ENCODE results near the gene TMEM120B. TPM values are rescaled to one million over a fixed set of nuclear protein-coding genes. Genes with fewer than 3 reads are reported as not detected.
"Not testable (repeated sequence)": the region's sequence is repeated elsewhere in the genome, so short reads cannot be mapped to it uniquely, and the experiment has no call there.

Gene TMEM120B
- polyA plus RNA-seq, 1 donor from 2014 or later: 2.7 TPM

GRCh38 chr12:121781998-121782979 is 69.7 kb downstream of the TMEM120B start:
- H3K27me3 Mint-ChIP-seq: no peaks in the 10 kb centered on the region
- H3K4me1 Mint-ChIP-seq: peaks cover 27 to 43% (median 41%) of the 10 kb centered on the region in 3 donors
- peak overlapping the region; percentile 67 to 89 (median 78) for H3K4me3 Mint-ChIP-seq
- peaks cover 6% of the 10 kb centered on the region for H3K36me3 Mint-ChIP-seq
- H3K27ac Mint-ChIP-seq: peak overlapping the region; percentile 75 to 97 (median 86)
- no peaks in the 10 kb centered on the region for H3K9me3 Mint-ChIP-seq

- Mint-ChIP-seq H3K27ac (peak overlapping the region; percentile 65 to 90 (median 90)), H3K4me1 (peaks cover 31 to 52% (median 52%) of the 10 kb centered on the region in 3 donors), H3K4me3 (peak overlapping the region; percentile 0 to 94 (median 84)), H3K36me3 (peaks cover 6% of the 10 kb centered on the region), H3K27me3 (no peaks in the 10 kb centered on the region), H3K9me3 (no peaks in the 10 kb centered on the region)
These were observed 71.2 kb downstream of the TMEM120B start for GRCh38 chr12:121783766-121784165.

GRCh38 chr12:121784460-121784859 is 71.9 kb downstream of the TMEM120B start:
- peak overlapping the region; percentile 90 to 93 (median 92) for H3K27ac Mint-ChIP-seq
- H3K4me3 Mint-ChIP-seq: peak overlapping the region; percentile 60 to 94 (median 84)
- no peaks in the 10 kb centered on the region for H3K27me3 Mint-ChIP-seq
- H3K36me3 Mint-ChIP-seq: peaks cover 6% of the 10 kb centered on the region
- H3K9me3 Mint-ChIP-seq: no peaks in the 10 kb centered on the region
- H3K4me1 Mint-ChIP-seq: peaks cover 31 to 57% (median 57%) of the 10 kb centered on the region in 3 donors

- Mint-ChIP-seq H3K36me3 (peaks cover 4% of the 10 kb centered on the region), H3K9me3 (no peaks in the 10 kb centered on the region), H3K4me1 (peaks cover 44 to 71% (median 69%) of the 10 kb centered on the region in 3 donors), H3K4me3 (peak overlapping the region; percentile 77 to 98 (median 92)), H3K27me3 (no peaks in the 10 kb centered on the region), H3K27ac (peak overlapping the region; percentile 97 to 100 (median 98))
These were observed 73.9 kb downstream of the TMEM120B start for GRCh38 chr12:121786440-121786825.

DNA sequence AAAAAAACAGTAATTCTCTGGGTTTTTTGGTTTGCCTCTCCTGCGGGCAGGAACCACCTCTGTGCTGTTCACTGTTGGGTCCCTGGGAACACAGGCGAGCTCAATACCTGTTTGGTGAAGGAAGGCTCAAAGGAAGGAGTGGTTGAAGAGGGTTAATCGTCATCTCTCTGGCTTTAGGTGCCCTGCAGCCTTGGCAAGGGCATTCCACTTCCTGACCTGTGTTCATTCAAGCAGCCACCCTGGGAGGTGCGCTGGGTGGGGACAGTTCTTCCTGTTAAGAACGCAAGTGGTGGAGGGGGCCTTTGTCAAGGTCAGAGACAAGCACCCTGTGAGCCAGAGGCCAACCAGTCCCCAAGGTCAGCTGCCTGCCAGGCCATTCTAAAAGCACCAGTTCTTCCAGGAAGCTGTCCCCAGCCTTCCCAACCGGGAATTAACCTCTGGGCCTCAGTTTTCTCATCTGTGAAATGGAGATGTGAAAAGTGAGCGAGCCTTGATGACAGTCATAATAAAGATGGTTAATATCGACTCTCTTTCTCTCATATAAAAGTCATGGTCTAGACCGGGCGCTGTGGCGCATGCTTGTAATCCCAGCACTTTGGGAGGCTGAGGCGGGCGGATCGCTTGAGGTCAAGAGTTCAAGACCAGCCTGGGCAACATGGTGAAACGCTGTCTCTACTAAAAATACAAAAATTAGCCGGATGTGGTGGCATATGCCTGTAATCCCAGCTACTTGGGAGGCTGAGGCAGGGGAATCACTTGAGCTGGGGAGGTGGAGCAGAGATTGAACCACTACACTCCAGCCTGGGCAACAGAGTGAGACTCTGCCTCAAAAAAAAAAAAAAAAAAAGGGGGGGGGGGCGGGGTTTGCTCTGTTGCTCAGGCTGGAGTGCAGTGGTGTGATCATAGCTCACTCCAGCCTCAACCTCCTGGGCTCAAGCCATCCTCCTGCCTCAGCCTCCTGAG is 74.8 kb downstream of the TMEM120B start:
- peaks cover 2% of the 10 kb centered on the region for H3K36me3 Mint-ChIP-seq
- H3K4me3 Mint-ChIP-seq: peak overlapping the region; percentile 77 to 98 (median 94)
- peak overlapping the region; percentile 98 to 100 (median 100) for H3K27ac Mint-ChIP-seq
- H3K9me3 Mint-ChIP-seq: no peaks in the 10 kb centered on the region
- peaks cover 41 to 68% (median 67%) of the 10 kb centered on the region in 3 donors for H3K4me1 Mint-ChIP-seq
- H3K27me3 Mint-ChIP-seq: no peaks in the 10 kb centered on the region

GRCh38 chr12:121788176-121788818 is 75.7 kb downstream of the TMEM120B start:
- Mint-ChIP-seq H3K4me3 (peak overlapping the region; percentile 91 to 98 (median 94)), H3K36me3 (peaks cover 2% of the 10 kb centered on the region), H3K27me3 (no peaks in the 10 kb centered on the region), H3K9me3 (no peaks in the 10 kb centered on the region), H3K4me1 (peaks cover 45 to 62% (median 62%) of the 10 kb centered on the region in 3 donors), H3K27ac (peak overlapping the region; percentile 98 to 100 (median 100))

- H3K27me3 Mint-ChIP-seq: no peaks in the 10 kb centered on the region
- H3K4me3 Mint-ChIP-seq: peak overlapping the region; percentile 91 to 98 (median 94)
- no peaks in the 10 kb centered on the region for H3K9me3 Mint-ChIP-seq
- peaks cover 42 to 58% (median 57%) of the 10 kb centered on the region in 3 donors for H3K4me1 Mint-ChIP-seq
- peaks cover 2% of the 10 kb centered on the region for H3K36me3 Mint-ChIP-seq
- peak overlapping the region; percentile 98 to 100 (median 100) for H3K27ac Mint-ChIP-seq
These were observed 76.8 kb downstream of the TMEM120B start for GRCh38 chr12:121789233-121789781.

DNA sequence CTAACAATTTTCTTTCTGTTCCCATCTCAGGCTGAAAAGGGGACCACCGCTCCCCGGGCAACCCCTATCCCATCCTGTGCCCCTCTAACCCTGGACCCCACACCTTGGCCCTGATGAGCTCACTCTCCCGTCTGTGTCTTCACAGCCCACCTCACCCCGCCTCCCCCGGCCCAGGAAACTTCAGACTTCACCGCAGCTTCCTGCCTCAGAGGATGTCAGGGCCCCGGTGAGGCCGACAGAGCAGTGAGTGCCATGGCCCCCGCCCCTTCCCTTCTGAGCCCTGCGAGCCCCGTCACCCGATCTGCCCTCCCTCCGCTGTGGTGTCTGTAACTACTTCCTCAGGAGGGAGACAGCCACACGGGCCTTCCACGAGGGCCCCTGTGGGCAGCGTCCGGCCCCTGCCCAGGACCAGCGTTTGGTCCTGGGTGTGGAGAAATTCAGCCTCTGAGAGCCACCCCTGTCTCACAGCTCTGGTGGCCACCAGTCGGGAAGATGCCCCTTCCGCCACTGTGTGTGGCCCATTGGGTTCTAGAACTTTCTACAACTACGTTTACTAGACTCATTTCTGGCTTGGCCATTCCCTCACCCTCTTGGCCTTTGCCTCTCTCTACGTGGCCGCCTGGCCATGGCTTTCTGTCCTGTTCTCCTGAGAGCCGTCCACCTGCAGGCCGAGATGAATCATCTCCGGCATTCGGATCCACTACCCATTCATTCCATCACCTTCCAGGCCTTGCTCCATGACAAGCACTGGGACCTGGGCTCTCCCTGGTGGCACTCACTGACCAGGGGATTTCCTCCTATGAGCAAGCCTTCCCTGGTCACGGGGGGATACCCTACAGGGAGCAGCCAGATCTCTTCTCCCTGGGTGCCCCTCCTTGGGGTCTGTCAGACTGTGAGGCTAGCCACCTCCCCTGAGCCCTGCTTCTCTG is 77.5 kb downstream of the TMEM120B start:
- Mint-ChIP-seq H3K9me3 (no peaks in the 10 kb centered on the region), H3K27ac (peak overlapping the region; percentile 98 to 100 (median 100)), H3K4me1 (peaks cover 43 to 58% (median 56%) of the 10 kb centered on the region in 3 donors), H3K4me3 (peak overlapping the region; percentile 91 to 98 (median 94)), H3K27me3 (no peaks in the 10 kb centered on the region), H3K36me3 (peaks cover 2% of the 10 kb centered on the region)

DNA sequence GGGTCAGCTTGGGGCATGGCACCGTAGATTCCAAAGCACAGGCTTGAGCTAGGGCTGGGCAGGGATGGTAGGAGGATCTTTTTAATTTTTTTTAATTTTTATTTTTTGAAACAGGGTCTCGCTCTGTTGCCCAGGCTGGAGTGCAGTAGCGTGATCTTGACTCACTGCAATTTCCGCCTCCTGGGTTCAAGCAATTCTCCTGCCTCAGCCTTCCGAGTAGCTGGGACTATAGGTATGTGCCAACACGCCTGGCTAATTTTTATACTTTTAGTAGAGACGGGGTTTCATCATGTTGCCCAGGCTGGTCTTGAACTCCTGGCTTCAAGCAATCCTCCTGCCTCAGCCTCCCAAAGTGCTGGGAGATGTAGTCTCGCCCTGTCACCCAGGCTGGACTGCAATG is 78.2 kb downstream of the TMEM120B start:
- peak overlapping the region; percentile 98 to 100 (median 100) for H3K27ac Mint-ChIP-seq

GRCh38 chr12:121791671-121792551 is 79.4 kb downstream of the TMEM120B start:
- Mint-ChIP-seq H3K27me3 (no peaks in the 10 kb centered on the region), H3K4me1 (peaks cover 40 to 50% (median 49%) of the 10 kb centered on the region in 3 donors), H3K4me3 (peak overlapping the region; percentile 91 to 97 (median 94)), H3K9me3 (no peaks in the 10 kb centered on the region), H3K27ac (peak overlapping the region; percentile 98 to 100 (median 100)), H3K36me3 (peaks cover 2% of the 10 kb centered on the region)

More for the DNA sequence above, 78.2 kb downstream of the TMEM120B start:
- not testable (repeated sequence) for H3K36me3 Mint-ChIP-seq, H3K9me3 Mint-ChIP-seq, H3K27me3 Mint-ChIP-seq
- Mint-ChIP-seq H3K4me1 (peaks cover 42 to 59% (median 56%) of the 10 kb centered on the region in 3 donors), H3K4me3 (peak overlapping the region; percentile 91 to 97 (median 94))

DNA sequence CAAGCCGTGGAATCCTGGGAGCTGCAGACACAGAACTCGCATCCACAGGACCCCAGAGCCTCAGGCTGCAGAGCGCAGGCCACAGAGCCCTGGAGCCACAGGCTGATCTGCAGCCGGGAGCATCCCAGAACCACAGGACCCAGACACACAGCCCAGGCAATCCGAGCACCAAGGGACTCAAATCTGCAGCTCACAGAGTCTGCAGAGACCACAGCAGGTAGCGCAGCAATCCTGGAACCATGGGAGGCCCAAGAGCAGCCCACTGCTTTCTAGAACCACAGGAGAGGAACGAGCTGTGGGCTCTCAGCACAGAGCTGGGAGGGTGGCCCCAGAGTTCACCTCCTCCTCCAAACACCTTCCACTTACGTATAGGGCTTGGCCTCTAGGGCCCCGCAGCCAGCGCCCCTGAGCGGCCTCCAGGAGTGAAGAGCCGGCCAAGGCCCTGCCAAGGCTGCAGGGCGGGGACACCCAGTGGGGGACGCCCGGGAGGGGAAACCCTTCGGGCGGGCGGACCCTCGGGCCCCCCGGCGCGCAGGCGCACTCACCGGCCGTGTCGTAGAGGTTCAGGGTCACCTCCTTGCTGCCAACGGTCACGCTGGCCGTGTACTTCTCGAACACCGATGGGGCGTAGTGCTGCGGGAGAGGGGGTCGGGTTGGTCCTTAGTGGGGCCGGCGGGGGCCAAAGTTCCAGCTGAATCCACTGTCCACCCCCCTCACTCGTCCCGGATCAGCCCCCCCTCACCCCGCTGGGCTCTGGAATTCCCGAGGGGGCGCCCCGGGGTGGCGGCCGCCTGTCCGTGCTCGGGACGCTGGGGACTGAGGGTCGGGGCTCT is 80.3 kb downstream of the TMEM120B start:
- Mint-ChIP-seq H3K27ac (peak overlapping the region; percentile 98 to 100 (median 100)), H3K4me1 (peaks cover 32 to 46% (median 46%) of the 10 kb centered on the region in 3 donors), H3K36me3 (no peaks in the 10 kb centered on the region), H3K9me3 (no peaks in the 10 kb centered on the region), H3K4me3 (peak overlapping the region; percentile 91 to 97 (median 94)), H3K27me3 (no peaks in the 10 kb centered on the region)
